K562 (cell line): ENCODE measurements around the gene CPHXL2. TPM values are rescaled to one million over a fixed set of nuclear protein-coding genes. Genes with fewer than 3 reads are reported as not detected.

Source experiments
- ATAC-seq: fragments of 200-7000 bp; cut with Tn5 transposase; 3 replicates; pipeline ENCODE4 v1.9.1; 2020; ENCODE audit warnings: moderate library complexity
- BruUV-seq: library from RNA; stranded (reverse); fragments of 400-500 nt; replicated peaks from 2 replicates; lab custom pipeline; 2021; lab: Mats Ljungman, UMichigan
- CTCF ChIA-PET: fragments of 300-600 bp; formaldehyde crosslinking; extraction: SDS; loops from one replicate; lab custom pipeline; 2021; ENCODE audit warnings: low intra/inter-chr PET ratio; lab: Yijun Ruan, JAX
- POLR2A ChIA-PET: fragments of 300-600, 350-650 bp; sonication (Branson Sonifier 250); formaldehyde crosslinking; extraction: SDS; loops from one replicate; lab custom pipeline; 2021; ENCODE audit warnings: antibody characterized with exemption, inconsistent platforms; lab: Yijun Ruan, JAX
- DNase-seq, 4 experiments: peaks; one replicate each; pipeline versions ENCODE4 v3.0.0 to v3.0.0-alpha.2; 2011 to 2018; ENCODE audit warnings: low spot score in 3 of 4, mixed read lengths in 3 of 4; ENCODE audit errors: extremely low read depth in 1 of 4
- FAIRE-seq: peaks from 2 replicates; lab custom pipeline; 2011; peaks lifted over from hg19 to GRCh38; lab: Jason Lieb, UNC
- H2AFZ ChIP-seq: 2 replicates; pipeline ENCODE4 v1.6.0; 2011; ENCODE audit warnings: low read depth, low read length, control low read depth, inconsistent platforms
- H3K27ac ChIP-seq: fragments of 200-600 bp; 3 replicates; pipeline ENCODE4 v1.8.0; 2011; ENCODE audit warnings: low read depth, mild to moderate bottlenecking, control low read depth, inconsistent platforms, low read length, moderate library complexity, mixed read lengths; ENCODE audit errors: extremely low read depth
- H3K27me3 ChIP-seq, 2 experiments: fragments of 300-600 bp in 1 of 2; 2 replicates in 1 of 2; 3 replicates in 1 of 2; pipeline versions ENCODE4 v1.6.0 to v1.8.0; 2011; ENCODE audit warnings: inconsistent platforms in 2 of 2, low read length in 2 of 2, mild to moderate bottlenecking in 1 of 2, mixed read lengths in 1 of 2, moderate library complexity in 1 of 2; ENCODE audit not compliant: control insufficient read depth in 2 of 2, insufficient read depth in 2 of 2
- H3K36me3 ChIP-seq: fragments of 300-600 bp; 3 replicates; pipeline ENCODE4 v1.8.0; 2011; ENCODE audit warnings: mild to moderate bottlenecking, low read length, inconsistent platforms; ENCODE audit not compliant: control insufficient read depth, insufficient read depth
- H3K4me1 ChIP-seq, 2 experiments: fragments of 200-600 bp in 1 of 2; replicated peaks in 1 of 2; 2 replicates in 1 of 2; 3 replicates in 1 of 2; pipeline versions ENCODE4 v1.5.1 to v1.8.0; 2011; ENCODE audit warnings: inconsistent platforms in 2 of 2, low read length in 2 of 2, mild to moderate bottlenecking in 1 of 2, mixed read lengths in 1 of 2, moderate library complexity in 1 of 2; ENCODE audit not compliant: control insufficient read depth in 2 of 2, insufficient read depth in 2 of 2
- H3K4me2 ChIP-seq: 2 replicates; pipeline ENCODE4 v1.6.1; 2011; ENCODE audit warnings: low read length, control low read depth, inconsistent platforms, mixed read lengths; ENCODE audit not compliant: insufficient read depth
- H3K4me3 ChIP-seq: fragments of 200-600 bp; sonication (generic), shearing (Covaris generic); 2 replicates; pipeline ENCODE4 v1.5.1; 2016; ENCODE audit warnings: control low read depth, inconsistent platforms
- H3K79me2 ChIP-seq: fragments of 200-600 bp; 3 replicates; pipeline ENCODE4 v1.8.0; 2011; ENCODE audit warnings: low read length, inconsistent platforms; ENCODE audit not compliant: control insufficient read depth, insufficient read depth
- H3K9ac ChIP-seq, 2 experiments: 2 replicates each; pipeline versions ENCODE4 v1.6.0 to v1.6.1; 2011; ENCODE audit warnings: low read depth in 2 of 2, low read length in 2 of 2, control low read depth in 1 of 2, inconsistent platforms in 1 of 2, mild to moderate bottlenecking in 1 of 2, mixed read lengths in 1 of 2; ENCODE audit not compliant: insufficient read depth in 1 of 2
- H3K9me1 ChIP-seq: one replicate; pipeline ENCODE4 v1.6.0; 2011; ENCODE audit warnings: inconsistent platforms, mild to moderate bottlenecking, low read length, moderate library complexity; ENCODE audit not compliant: control insufficient read depth, insufficient read depth
- H3K9me3 ChIP-seq: replicated peaks from 2 replicates; pipeline ENCODE4 v1.5.1; 2011; ENCODE audit warnings: low read depth, low read length, inconsistent platforms; ENCODE audit not compliant: control insufficient read depth, insufficient read depth
- H4K20me1 ChIP-seq: replicated peaks from 2 replicates; pipeline ENCODE4 v1.6.1; 2011; ENCODE audit warnings: low read length, inconsistent platforms, mixed read lengths; ENCODE audit not compliant: control insufficient read depth, insufficient read depth
- CBX1 ChIP-seq: sonication (generic); IDR thresholded peaks from 2 replicates; pipeline ENCODE4 v1.6.1; 2016; ENCODE audit warnings: antibody characterized with exemption, low read depth, mild to moderate bottlenecking
- GTF2A2 ChIP-seq: IDR thresholded peaks from 2 replicates; pipeline ENCODE4 v1.6.1; 2016; ENCODE audit warnings: mild to moderate bottlenecking, missing genetic modification characterization, missing compliant biosample characterization
- HNRNPK ChIP-seq: fragments of 200-400 bp; formaldehyde crosslinking; IDR thresholded peaks from one replicate; pipeline ENCODE4 v1.6.1; 2018; ENCODE audit warnings: mild to moderate bottlenecking, low read depth, low read length; ENCODE audit not compliant: poor library complexity, severe bottlenecking
- KDM4B ChIP-seq, 2 experiments: fragments of 450-650 bp in 1 of 2; sonication (generic) in 1 of 2; IDR thresholded peaks; 2 replicates each; pipeline ENCODE4 v1.6.1; 2016 to 2017; ENCODE audit warnings: borderline replicate concordance in 2 of 2, antibody characterized with exemption in 1 of 2, low read depth in 1 of 2, mild to moderate bottlenecking in 1 of 2
- ZC3H11A ChIP-seq: IDR thresholded peaks from 2 replicates; pipeline ENCODE4 v1.6.1; 2012; ENCODE audit warnings: low read depth, low read length, improper control_type of control experiment
- ZNF282 ChIP-seq: sonication (generic); formaldehyde crosslinking; IDR thresholded peaks from 2 replicates; pipeline ENCODE4 v1.8.1; 2023; ENCODE audit warnings: missing genetic modification reagents
- WGBS: fragments of 100-300 bp; shearing (Covaris generic); methylation state at CpG from one replicate; pipeline ENCODE4 v1.1.6; 2016; ENCODE audit warnings: low coverage, mixed read lengths; ENCODE audit not compliant: insufficient coverage; ENCODE audit errors: missing lambda C conversion rate; 5-methylcytosine and 5-hydroxymethylcytosine counted together
- in situ Hi-C: fragments of 300-500 bp; cut with MboI; formaldehyde crosslinking; loops from 4 replicates; pipeline ENCODE4 v1.15.0; 2018; ENCODE audit warnings: inconsistent platforms, mixed read lengths
- intact Hi-C: fragments of 100-400 bp; cut with micrococcal nuclease; formaldehyde crosslinking; loops from 2 replicates; pipeline ENCODE4 v1.14.2; 2022
- polyA plus RNA-seq, 8 experiments: library from polyadenylated mRNA; depleted of rRNA in 4 of 8; stranded (reverse) in 5 of 8; unstranded in 3 of 8; fragments of >200 nt; fragmentation: Nextera tagmentation in 2 of 8; fragmentation: Illumina TruSeq in 1 of 8; extraction: Ambion mirVana in 2 of 8; extraction: Trizol in 1 of 8; gene quantifications; 2 replicates each; pipeline versions ENCODE4 v1.2.1 to v1.2.3, GENCODE V29; 2011 to 2014; ENCODE audit warnings: inconsistent platforms in 1 of 8, missing spikeins in 1 of 8
- total RNA-seq, 7 experiments: library from RNA; depleted of rRNA in 6 of 7; stranded (reverse); fragments of >200 nt in 6 of 7; fragmentation: Illumina TruSeq in 2 of 7; extraction: Trizol in 2 of 7; gene quantifications; 2 replicates each; pipeline versions ENCODE4 v1.2.1 to v1.2.3, GENCODE V29; 2011 to 2021; ENCODE audit warnings: low replicate concordance in 1 of 7

The CPHXL2 gene
- total and polyA plus RNA-seq, 9 of the 15 experiments (the other 6 are each of a cell fraction or from before 2014, with no cell fraction given) = not detected

DNA sequence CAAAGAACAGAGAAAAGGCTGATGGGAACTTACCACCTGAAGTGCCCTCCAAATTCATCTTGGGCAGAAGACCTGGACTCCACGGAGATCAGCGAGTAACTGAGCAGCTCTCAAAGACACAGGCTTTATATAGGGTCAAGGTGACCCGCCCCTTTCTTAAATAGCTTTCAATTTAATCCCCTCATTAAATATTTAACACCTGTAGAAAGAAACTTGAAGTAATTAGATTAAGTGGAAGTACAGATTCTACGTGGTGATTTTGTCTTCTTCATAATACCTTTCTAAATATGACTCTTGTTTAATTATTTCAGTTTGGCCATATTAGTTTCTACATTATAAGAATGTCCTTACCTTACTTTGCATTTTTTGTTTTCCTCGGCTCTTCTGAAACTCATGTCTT, 24.6 kb upstream of the CPHXL2 start, which contains the start of gene DUXB:
TSS of gene DUXB (minus strand) at position 101 of the 400 bp plus-strand sequence. CDS start at position 58, 43 bp downstream.
- Histone ChIP-seq H4K20me1 (no peaks in the 10 kb centered on the region), H3K9me1 (no peaks in the 10 kb centered on the region), H3K27me3 (peaks cover 3% of the 10 kb centered on the region in 2 experiments; a peak in 2 of 5 replicates), H3K4me1 (peaks cover 3 to 7% of the 10 kb centered on the region in 2 experiments; a peak in 3 of 5 replicates), H3K36me3 (no peaks in the 10 kb centered on the region), H3K79me2 (no peaks in the 10 kb centered on the region), H3K4me3 (no peak within 1 kb of the TSS), H3K4me2 (no peak within 1 kb of the TSS; the same call in 1 of the 2 replicates), H3K9me3 (no peaks in the 10 kb centered on the region), H3K9ac (no peak within 1 kb of the TSS), H3K27ac (no peak within 1 kb of the TSS), H2AFZ (no peak within 1 kb of the TSS)
- DNase-seq (no peak), FAIRE-seq (no peak), ATAC-seq (no peak)
- in situ Hi-C loops (no loop called here), intact Hi-C loops (no loop called here)
- WGBS = 22% methylated on average over 5 of the region's 5 CpGs
- no TSS peak for BruUV-seq
- POLR2A ChIA-PET = interaction anchor here (1.2 kb wide), 1 partner anchor 10 kb away, joined by 4 read pairs; no protein-coding TSS in a partner anchor
- no peak for TF ChIP-seq HNRNPK
- no peak for TF ChIP-seq GTF2A2 (tag)
- TF ChIP-seq ZC3H11A = no peak
- CTCF ChIA-PET = no interaction called here

DNA sequence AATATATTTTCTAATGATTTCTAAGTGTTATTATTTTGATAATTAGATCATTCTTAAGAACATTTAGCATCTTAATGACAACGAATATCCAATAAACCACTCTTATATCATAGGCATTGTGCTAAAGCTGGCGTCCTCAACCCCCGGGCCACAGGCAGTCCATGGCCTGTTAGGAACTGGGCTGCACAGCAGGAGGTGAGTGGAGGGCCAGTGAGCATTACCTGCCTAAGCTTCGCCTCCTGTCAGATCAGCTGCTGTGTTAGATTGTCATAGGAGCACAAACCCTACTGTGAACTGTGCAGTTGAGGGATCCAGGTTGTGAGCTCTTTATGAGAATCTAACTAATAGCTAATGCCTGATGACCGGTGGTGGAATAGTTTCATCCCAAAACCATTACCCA, 20.8 kb upstream of the CPHXL2 start:
- no peak overlapping the region for H3K4me2 ChIP-seq
- in situ Hi-C loops = no loop called here
- POLR2A ChIA-PET = interaction anchor here (1.3 kb wide), 1 partner anchor 10 kb away, joined by 3 read pairs; no protein-coding TSS in a partner anchor
- H3K9me1 ChIP-seq = no peaks in the 10 kb centered on the region
- peaks cover 8 to 12% of the 10 kb centered on the region in 2 experiments; a peak in 4 of 5 replicates for H3K27me3 ChIP-seq
- no peak overlapping the region for H2AFZ ChIP-seq
- H3K27ac ChIP-seq = no peak overlapping the region
- BruUV-seq = no TSS peak
- CTCF ChIA-PET = interaction anchor here (0.5 kb wide), 1 partner anchor 32 kb away, joined by 3 read pairs; no protein-coding TSS in a partner anchor
- no peak overlapping the region for H3K9ac ChIP-seq
- DNase-seq (no peak), ATAC-seq (no peak), FAIRE-seq (no peak)
- H3K36me3 ChIP-seq = no peaks in the 10 kb centered on the region
- no peak overlapping the region for H3K4me3 ChIP-seq
- H3K4me1 ChIP-seq = peaks cover under 1 to 5% of the 10 kb centered on the region in 2 experiments; a peak in 3 of 5 replicates
- intact Hi-C loops = loop anchor here (5.0 kb wide), 1 partner anchor 65 kb away; no protein-coding TSS in a partner anchor
- WGBS = 4% methylated on average over 5 of the region's 5 CpGs
- H3K9me3 ChIP-seq = no peaks in the 10 kb centered on the region
- TF ChIP-seq CBX1 = no peak
- no peak for TF ChIP-seq KDM4B (IDR thresholded peaks at IDR 0.05; ENCODE audit: borderline replicate concordance in 2 of 2, low read depth in 1 of 2)
- no peak for TF ChIP-seq ZNF282
- no peaks in the 10 kb centered on the region for H4K20me1 ChIP-seq
- no peaks in the 10 kb centered on the region for H3K79me2 ChIP-seq
